Psoas muscle (tissue), 8 donors: ENCODE results near the gene DNAJC28. TPM values are rescaled to one million over a fixed set of nuclear protein-coding genes. Genes with fewer than 3 reads are reported as not detected.
"Not testable (repeated sequence)": the region's sequence is repeated elsewhere in the genome, so short reads cannot be mapped to it uniquely, and the experiment has no call there.

Source experiments
- ATAC-seq, 4 donors: fragments of 200-7000 bp; cut with Tn5 transposase; one replicate each; pipeline ENCODE4 v1.9.1; 2020; ENCODE audit warnings: moderate library complexity in 3 of 4, mild to moderate bottlenecking in 2 of 4
- DNase-seq, 2 donors: peaks; one replicate each; pipeline ENCODE4 v3.0.0-alpha.2; 2020
- H3K27ac ChIP-seq: fragments of 200-600 bp; one replicate; pipeline ENCODE4 v1.8.0; 2022
- H3K27me3 ChIP-seq, 3 donors: fragments of 200-600 bp in 1 of 3; one replicate each; pipeline versions ENCODE4 v1.6.1 to v1.8.0; 2013 to 2022; ENCODE audit warnings: low read length in 2 of 3, mild to moderate bottlenecking in 2 of 3, moderate library complexity in 1 of 3; ENCODE audit not compliant: insufficient read depth in 3 of 3
- H3K36me3 ChIP-seq, 2 donors: fragments of 200-600 bp in 1 of 2; one replicate each; pipeline versions ENCODE4 v1.6.1 to v1.8.0; 2013 to 2022; ENCODE audit warnings: low read depth in 1 of 2, mild to moderate bottlenecking in 1 of 2, moderate library complexity in 1 of 2; ENCODE audit not compliant: insufficient read depth in 1 of 2
- H3K4me1 ChIP-seq: fragments of 200-600 bp; one replicate; pipeline ENCODE4 v1.8.0; 2022
- H3K4me3 ChIP-seq: fragments of 200-600 bp; one replicate; pipeline ENCODE4 v1.8.0; 2022; ENCODE audit warnings: mild to moderate bottlenecking
- H3K9me3 ChIP-seq: fragments of 200-600 bp; one replicate; pipeline ENCODE4 v1.8.0; 2022
- CTCF ChIP-seq: fragments of 200-600 bp; IDR thresholded peaks from one replicate; pipeline ENCODE4 v1.8.0; 2022; ENCODE audit warnings: antibody characterized with exemption
- WGBS, 3 donors: extraction: QIAGEN DNeasy Blood & Tissue Kit; methylation state at CpG; one replicate each; pipeline versions ENCODE4 v1.1.6 to v1.1.7; 2013; 5-methylcytosine and 5-hydroxymethylcytosine counted together
- intact Hi-C, 2 donors: fragments of 100-400 bp; cut with DNase I; formaldehyde crosslinking; loops; one replicate each; pipeline versions ENCODE4 v1.11.0 to v1.14.2; 2022
- polyA plus RNA-seq, 3 donors: library from polyadenylated mRNA; stranded (reverse); fragments of 200-250 nt; gene quantifications; one replicate each; pipeline ENCODE4 v1.2.3, GENCODE V29; 2013
- total RNA-seq, 4 donors: library from RNA; stranded (reverse); fragmentation: NEBNext Ultra II Directional in 2 of 4; extraction: Animal tissue kit (Norgen Biotek cat#: 25700) in 2 of 4; gene quantifications; one replicate each; pipeline versions ENCODE4 v1.2.1 to v1.2.4, GENCODE V29; 2021 to 2023
- donor health status: healthy with polysubstance abuse.
- donor health status: DM: no; HTN: no; CAD: no; lungs with moderate emphysema.
- donor health status: Bipolar disorder and iron deficiency.
- donor health status: healthy.
- donor health status: DM: yes; HTN: yes; CAD: no.
- donor health status: DM: no; HTN: no; CAD: no.
- donor health status: DM: no; HTN: no; CAD: no.
- donor health status: DM: yes; HTN: yes; CAD: no.

Gene DNAJC28
- total and polyA plus RNA-seq, 7 donors: 2.9 to 7.6 (median 3.2) TPM

- Histone ChIP-seq H3K27me3 (no peaks in the 10 kb centered on the region), H3K9me3 (no peaks in the 10 kb centered on the region), H3K36me3 (peaks cover 2 to 68% of the 10 kb centered on the region in 2 donors), H3K27ac (no peak overlapping the region), H3K4me1 (no peaks in the 10 kb centered on the region), H3K4me3 (no peak overlapping the region)
- 81 to 86% (median 84%) methylated on average over 4 of the region's 4 CpGs for WGBS, 3 donors
- no peak for TF ChIP-seq CTCF
- intact Hi-C loops: loop anchor here (5.0 kb wide), 3 partner anchors 87 to 507 kb away; no protein-coding TSS in a partner anchor
- no peak for ATAC-seq
- no peak for DNase-seq
Observed at GRCh38 chr21:33449616-33450015, 41.9 kb downstream of the DNAJC28 start.

GRCh38 chr21:33446620-33447019, 44.9 kb downstream of the DNAJC28 start:
- intact Hi-C loops: loop anchor here (2.0 to 5.0 kb wide), 4 partner anchors 84 to 504 kb away; no protein-coding TSS in a partner anchor
- WGBS, 3 donors: 95 to 98% (median 97%) methylated on average over 6 of the region's 6 CpGs
- H3K4me3 ChIP-seq, H3K9me3 ChIP-seq, H3K27me3 ChIP-seq, H3K27ac ChIP-seq, DNase-seq, H3K4me1 ChIP-seq, ATAC-seq: not testable (repeated sequence)
- peaks cover 0 to 47% of the 10 kb centered on the region in 2 donors for H3K36me3 ChIP-seq

- TF ChIP-seq CTCF: no peak
- Histone ChIP-seq H3K9me3 (no peaks in the 10 kb centered on the region), H3K4me3 (no peak overlapping the region), H3K27me3 (no peaks in the 10 kb centered on the region), H3K36me3 (peaks cover 0 to 43% of the 10 kb centered on the region in 2 donors), H3K4me1 (no peaks in the 10 kb centered on the region), H3K27ac (no peak overlapping the region)
- intact Hi-C loops: no loop called here
- DNase-seq (no peak), ATAC-seq (no peak)
- WGBS, 3 donors: 46 to 75% (median 55%) methylated on average over 2 of the region's 2 CpGs
Observed at GRCh38 chr21:33444499-33444898, 47.0 kb downstream of the DNAJC28 start.

- 72 to 92% (median 73%) methylated on average over 5 of the region's 5 CpGs for WGBS, 3 donors
- H3K27me3 ChIP-seq: no peaks in the 10 kb centered on the region
- no peak overlapping the region for H3K27ac ChIP-seq
- intact Hi-C loops: no loop called here
- no peak for DNase-seq
- H3K36me3 ChIP-seq: peaks cover 0 to 41% of the 10 kb centered on the region in 2 donors
- ATAC-seq: no peak
- TF ChIP-seq CTCF: no peak
- no peaks in the 10 kb centered on the region for H3K4me1 ChIP-seq
- H3K4me3 ChIP-seq: no peak overlapping the region
- no peaks in the 10 kb centered on the region for H3K9me3 ChIP-seq
Observed at GRCh38 chr21:33443194-33443593, 48.3 kb downstream of the DNAJC28 start.

GRCh38 chr21:33441489-33442477, 49.7 kb downstream of the DNAJC28 start:
- 61 to 72% (median 63%) methylated on average over 11 of the region's 11 CpGs for WGBS, 3 donors
- Histone ChIP-seq H3K4me3 (no peak overlapping the region), H3K36me3 (peaks cover 0 to 43% of the 10 kb centered on the region in 2 donors), H3K4me1 (no peaks in the 10 kb centered on the region), H3K27me3 (no peaks in the 10 kb centered on the region), H3K27ac (no peak overlapping the region), H3K9me3 (no peaks in the 10 kb centered on the region)
- ATAC-seq (peak in 2 of 4 donors; percentile 35 to 43), DNase-seq (peak; percentile 37 to 67)
- intact Hi-C loops: no loop called here
- TF ChIP-seq CTCF: no peak
